ENCODE data around the gene POU2AF1. TPM values are rescaled to one million over a fixed set of nuclear protein-coding genes. Genes with fewer than 3 reads are reported as not detected.

POU2AF1 gene
- total and polyA plus RNA-seq, 4 donors, result 2.0 to 6.9 (median 4.5) TPM

- Histone ChIP-seq H3K4me1 (ENCODE audit: control insufficient read depth in 5 of 5, insufficient read depth in 5 of 5, low read length in 5 of 5) (peaks cover 0 to 29% (median 11%) of the 10 kb centered on the region in 5 donors), H3K9ac (ENCODE audit: insufficient read depth in 1 of 2, low read length in 2 of 2) (no peak overlapping the region), H3K27ac (ENCODE audit: low read depth in 1 of 2, low read length in 1 of 2) (no peak overlapping the region), H3K4me3 (no peak overlapping the region), H3K27me3 (ENCODE audit: control insufficient read depth in 3 of 3, insufficient read depth in 3 of 3, low read length in 2 of 3) (no peaks in the 10 kb centered on the region), H3K9me3 (ENCODE audit: control insufficient read depth in 4 of 4, insufficient read depth in 3 of 4, low read length in 3 of 4) (no peaks in the 10 kb centered on the region), H3K36me3 (ENCODE audit: control insufficient read depth in 4 of 4, insufficient read depth in 4 of 4, low read length in 4 of 4) (no peaks in the 10 kb centered on the region)
- no peak for TF ChIP-seq CTCF (IDR thresholded peaks at IDR 0.05; ENCODE audit: control extremely low read depth, extremely low read depth)
- DNase-seq, result no peak
- ATAC-seq (ENCODE audit: insufficient read depth, low FRiP score), result no peak
- 92 to 93% methylated on average over 16 of the region's 16 CpGs for WGBS, 2 donors
Measured at GRCh38 chr11:111353776-111354600, 25.1 kb downstream of the POU2AF1 start.

- DNase-seq (peak; percentile 29 to 62 (median 36)), ATAC-seq (ENCODE audit: insufficient read depth, low FRiP score) (no peak)
- H3K9ac ChIP-seq (ENCODE audit: insufficient read depth in 1 of 2, low read length in 2 of 2), result no peak overlapping the region
- no peak overlapping the region for H3K4me3 ChIP-seq
- H3K27me3 ChIP-seq (ENCODE audit: control insufficient read depth in 3 of 3, insufficient read depth in 3 of 3, low read length in 2 of 3), result no peaks in the 10 kb centered on the region
- TF ChIP-seq CTCF (IDR thresholded peaks at IDR 0.05; ENCODE audit: control extremely low read depth, extremely low read depth), result no peak
- 56 to 78% methylated on average over 8 of the region's 8 CpGs for WGBS, 2 donors
- no peak overlapping the region for H3K27ac ChIP-seq (ENCODE audit: low read depth in 1 of 2, low read length in 1 of 2)
- H3K9me3 ChIP-seq (ENCODE audit: control insufficient read depth in 4 of 4, insufficient read depth in 3 of 4, low read length in 3 of 4), result no peaks in the 10 kb centered on the region
- peaks cover 0 to 28% (median 8%) of the 10 kb centered on the region in 5 donors for H3K4me1 ChIP-seq (ENCODE audit: control insufficient read depth in 5 of 5, insufficient read depth in 5 of 5, low read length in 5 of 5)
- no peaks in the 10 kb centered on the region for H3K36me3 ChIP-seq (ENCODE audit: control insufficient read depth in 4 of 4, insufficient read depth in 4 of 4, low read length in 4 of 4)
Measured at GRCh38 chr11:111352935-111353710, 26.0 kb downstream of the POU2AF1 start.

GRCh38 chr11:111352231-111352746 is 26.8 kb downstream of the POU2AF1 start:
- H3K27ac ChIP-seq (ENCODE audit: low read depth in 1 of 2, low read length in 1 of 2), result no peak overlapping the region

More at GRCh38 chr11:111352231-111352746, 26.8 kb downstream of the POU2AF1 start:
- Histone ChIP-seq H3K4me1 (ENCODE audit: control insufficient read depth in 5 of 5, insufficient read depth in 5 of 5, low read length in 5 of 5) (peaks cover 0 to 28% (median 8%) of the 10 kb centered on the region in 5 donors), H3K36me3 (ENCODE audit: control insufficient read depth in 4 of 4, insufficient read depth in 4 of 4, low read length in 4 of 4) (no peaks in the 10 kb centered on the region), H3K9ac (ENCODE audit: insufficient read depth in 1 of 2, low read length in 2 of 2) (no peak overlapping the region), H3K27me3 (ENCODE audit: control insufficient read depth in 3 of 3, insufficient read depth in 3 of 3, low read length in 2 of 3) (peaks cover 0 to under 1% (median 0%) of the 10 kb centered on the region in 3 donors), H3K9me3 (ENCODE audit: control insufficient read depth in 4 of 4, insufficient read depth in 3 of 4, low read length in 3 of 4) (no peaks in the 10 kb centered on the region), H3K4me3 (no peak overlapping the region)
- WGBS, 2 donors, result 92% methylated on average over 7 to 8 of the region's 9 CpGs
- no peak for TF ChIP-seq CTCF (IDR thresholded peaks at IDR 0.05; ENCODE audit: control extremely low read depth, extremely low read depth)
- no peak for ATAC-seq (ENCODE audit: insufficient read depth, low FRiP score)
- DNase-seq, result no peak

Measured in lung (tissue), 12 donors.